Activated naive CD4-positive, alpha-beta T cell treated with anti-CD3 and anti-CD28 coated beads for 36 hours (primary cell): ENCODE data around the gene PBRM1. TPM values are rescaled to one million over a fixed set of nuclear protein-coding genes. Genes with fewer than 3 reads are reported as not detected.
"Not testable (repeated sequence)": the region's sequence is repeated elsewhere in the genome, so short reads cannot be mapped to it uniquely, and the experiment has no call there.

ENCODE experiments used
- CTCF ChIA-PET: fragments of 350-600 bp; sonication (Branson Sonifier 250); formaldehyde crosslinking; loops from one replicate; lab custom pipeline; 2021; ENCODE audit warnings: antibody characterized with exemption; lab: Charles Lee
- DNase-seq: peaks from one replicate; pipeline ENCODE4 v3.0.0-alpha.2; 2020
- H3K27ac Mint-ChIP-seq: one replicate; pipeline ENCODE4 v1.8.0; 2021; ENCODE audit warnings: mild to moderate bottlenecking, mixed read lengths
- H3K27me3 Mint-ChIP-seq: one replicate; pipeline ENCODE4 v1.8.0; 2021; ENCODE audit warnings: low read depth, mixed read lengths
- H3K36me3 Mint-ChIP-seq: one replicate; pipeline ENCODE4 v1.8.0; 2021; ENCODE audit warnings: low read depth, mixed read lengths
- H3K4me1 Mint-ChIP-seq: one replicate; pipeline ENCODE4 v1.8.0; 2021; ENCODE audit warnings: low read depth, mixed read lengths
- H3K4me3 Mint-ChIP-seq: one replicate; pipeline ENCODE4 v1.8.0; 2021; ENCODE audit warnings: mild to moderate bottlenecking, moderate library complexity, mixed read lengths
- H3K9me3 Mint-ChIP-seq: one replicate; pipeline ENCODE4 v1.8.0; 2021; ENCODE audit warnings: mixed read lengths
- intact Hi-C: fragments of 100-400 bp; cut with micrococcal nuclease; formaldehyde crosslinking; loops from one replicate; pipeline ENCODE4 v1.15.1; 2023
- total RNA-seq, 2 experiments: library from RNA; stranded (reverse); gene quantifications; one replicate each; pipeline ENCODE4 v1.2.3, GENCODE V29; 2021

Gene PBRM1
- total RNA-seq, 2 experiments from 2014 or later = 49.9 to 57.7 TPM

DNA sequence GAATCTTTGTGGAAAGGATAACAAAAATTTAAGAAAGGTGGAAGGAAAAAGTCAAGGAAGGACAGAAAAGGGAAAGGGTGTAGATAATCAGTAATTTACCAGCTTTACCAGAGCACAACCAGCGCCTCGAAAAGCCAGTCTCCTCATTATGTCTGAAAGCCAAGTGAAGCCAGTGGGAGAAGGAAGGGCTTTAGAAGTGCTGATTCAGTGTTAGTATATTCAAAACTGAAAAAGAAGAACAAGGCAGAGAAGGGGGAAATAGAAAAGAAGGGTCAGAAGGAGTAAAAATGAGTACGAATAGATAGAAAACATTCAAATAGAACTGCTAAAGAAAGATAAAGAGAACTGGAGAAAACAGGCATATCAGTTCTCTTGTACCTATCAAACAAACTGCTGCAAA lies 4.1 kb downstream of the PBRM1 start:
- intact Hi-C loops = loop anchor here (1.0 to 10.0 kb wide), 3 partner anchors 10 to 687 kb away; partner anchors contain the start of genes DUSP7 and RPL29
- Mint-ChIP-seq H3K27ac (peak overlapping the region; percentile 85), H3K4me1 (peaks cover 55% of the 10 kb centered on the region), H3K9me3 (no peaks in the 10 kb centered on the region), H3K4me3 (peak overlapping the region; percentile 47), H3K36me3 (peaks cover 40% of the 10 kb centered on the region), H3K27me3 (no peaks in the 10 kb centered on the region)
- CTCF ChIA-PET = interaction anchor here (1.8 kb wide), 1 partner anchor 10 kb away, joined by 6 read pairs; no protein-coding TSS in a partner anchor
- DNase-seq = no peak

DNA sequence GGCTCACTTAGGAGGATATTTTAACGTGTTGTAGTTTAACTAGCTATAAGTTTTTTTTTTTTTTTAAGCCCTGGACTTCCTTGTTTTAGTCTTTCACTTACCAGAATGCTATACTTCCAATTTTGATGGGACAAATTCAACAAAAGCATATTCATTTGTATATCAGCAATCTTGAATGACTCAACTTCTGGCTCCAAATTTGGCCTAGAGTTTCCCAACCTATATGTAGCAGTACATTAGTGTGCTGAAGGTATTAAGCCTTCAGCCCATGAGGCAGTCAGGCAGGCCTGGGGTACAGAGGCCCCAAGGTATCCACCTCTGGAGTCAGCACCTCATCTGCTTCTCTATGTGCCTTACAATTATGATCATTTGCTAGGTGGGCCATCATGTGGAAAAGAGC lies 5.9 kb downstream of the PBRM1 start:
- H3K27ac Mint-ChIP-seq = peak overlapping the region; percentile 63
- no peak overlapping the region for H3K4me3 Mint-ChIP-seq
- intact Hi-C loops = loop anchor here (10.0 kb wide), 2 partner anchors 625 to 685 kb away; partner anchors contain the start of genes DUSP7 and RPL29
- H3K4me1 Mint-ChIP-seq = peaks cover 55% of the 10 kb centered on the region
- DNase-seq = no peak
- CTCF ChIA-PET = no interaction called here
- H3K9me3 Mint-ChIP-seq = no peaks in the 10 kb centered on the region
- no peaks in the 10 kb centered on the region for H3K27me3 Mint-ChIP-seq
- H3K36me3 Mint-ChIP-seq = peaks cover 45% of the 10 kb centered on the region

DNA sequence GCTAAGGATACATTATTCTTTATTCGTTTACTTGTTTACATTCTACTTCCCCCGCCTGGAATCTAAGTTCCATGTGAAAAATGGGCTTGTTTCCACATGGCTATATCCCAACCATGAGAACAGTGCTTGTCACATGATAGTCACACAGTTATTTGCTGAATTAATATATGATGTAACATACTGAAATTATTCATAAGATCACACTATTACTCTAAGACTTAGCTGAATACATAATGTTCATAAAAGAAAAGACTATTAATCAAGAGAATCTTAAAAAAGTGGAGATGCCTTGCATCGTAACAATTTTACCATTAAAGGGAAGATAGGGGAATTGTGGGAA lies 6.5 kb downstream of the PBRM1 start:
- intact Hi-C loops = no loop called here
- CTCF ChIA-PET = no interaction called here
- Mint-ChIP-seq H3K9me3 (no peaks in the 10 kb centered on the region), H3K4me3 (no peak overlapping the region), H3K4me1 (peaks cover 49% of the 10 kb centered on the region), H3K36me3 (peaks cover 43% of the 10 kb centered on the region), H3K27me3 (no peaks in the 10 kb centered on the region), H3K27ac (peak overlapping the region; percentile 63)
- DNase-seq = no peak

DNA sequence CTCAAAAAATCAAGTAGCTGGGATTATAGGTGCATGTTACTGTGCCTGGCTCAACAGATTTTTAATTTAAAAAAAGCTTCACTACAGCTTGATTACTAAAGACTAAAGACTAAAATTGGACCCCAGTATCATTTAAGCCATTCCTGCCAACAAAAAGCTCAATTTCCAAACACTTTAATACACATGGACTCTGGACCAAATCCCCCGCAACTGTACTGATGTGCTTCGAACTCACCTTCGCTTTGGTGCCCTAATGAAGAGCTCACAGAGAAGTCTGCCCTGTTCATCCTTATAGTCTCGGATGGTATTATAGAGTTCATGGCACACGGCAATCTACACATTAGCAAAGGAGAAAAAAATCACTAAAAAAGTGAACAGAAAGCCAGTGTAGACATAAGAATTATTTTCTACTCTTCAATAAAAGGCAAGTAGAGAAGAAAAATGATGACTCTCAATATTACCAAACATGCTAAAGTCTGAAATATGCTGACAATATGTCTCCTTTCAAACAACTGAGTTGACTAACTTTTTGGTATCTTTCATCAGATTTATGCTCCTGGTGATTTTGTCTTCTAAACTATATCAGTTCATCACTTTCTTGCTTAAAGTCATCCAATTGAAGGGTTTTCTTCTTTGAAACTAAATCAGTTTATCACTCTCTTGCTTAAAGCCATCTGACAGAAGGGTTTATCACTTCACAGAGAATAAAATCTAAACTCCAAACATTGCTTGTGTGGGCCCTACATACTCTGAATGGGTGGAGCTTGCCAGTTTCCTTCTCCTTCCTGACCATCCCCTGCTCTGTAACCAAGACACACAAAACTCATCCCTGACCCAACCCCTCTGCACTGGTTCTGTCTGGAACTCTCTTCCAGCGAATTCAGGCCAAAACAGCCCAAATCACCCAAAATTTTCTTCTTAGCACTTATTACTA lies 7.2 kb downstream of the PBRM1 start:
- peak overlapping the region; percentile 63 for H3K27ac Mint-ChIP-seq
- intact Hi-C loops = no loop called here
- no peak overlapping the region for H3K4me3 Mint-ChIP-seq
- no peaks in the 10 kb centered on the region for H3K27me3 Mint-ChIP-seq
- DNase-seq = no peak
- peaks cover 43% of the 10 kb centered on the region for H3K4me1 Mint-ChIP-seq
- H3K9me3 Mint-ChIP-seq = no peaks in the 10 kb centered on the region
- H3K36me3 Mint-ChIP-seq = peaks cover 43% of the 10 kb centered on the region
- CTCF ChIA-PET = no interaction called here

DNA sequence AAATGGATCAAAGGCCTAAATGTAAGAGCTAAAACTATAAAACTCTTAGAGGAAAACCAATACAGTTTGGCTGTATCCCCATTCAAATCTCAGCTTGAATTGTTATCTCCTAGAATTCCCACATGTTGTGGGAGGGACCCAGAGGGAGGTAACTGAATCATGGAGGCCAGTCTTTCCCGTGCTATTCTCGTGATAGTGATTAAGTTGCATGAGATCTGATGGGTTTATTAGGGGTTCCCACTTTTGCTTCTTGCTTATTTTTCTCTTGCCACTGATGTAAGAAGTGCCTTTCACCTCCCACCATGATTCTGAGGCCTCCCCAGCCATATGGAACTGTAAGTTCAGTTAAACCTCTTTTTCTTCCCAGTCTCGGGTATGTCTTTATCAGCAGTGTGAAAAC lies 9.5 kb downstream of the PBRM1 start:
- H3K4me1 Mint-ChIP-seq = peaks cover 39% of the 10 kb centered on the region
- CTCF ChIA-PET, DNase-seq, H3K4me3 Mint-ChIP-seq, H3K9me3 Mint-ChIP-seq, H3K27ac Mint-ChIP-seq, H3K27me3 Mint-ChIP-seq, intact Hi-C loops: not testable (repeated sequence)
- H3K36me3 Mint-ChIP-seq = peaks cover 47% of the 10 kb centered on the region

DNA sequence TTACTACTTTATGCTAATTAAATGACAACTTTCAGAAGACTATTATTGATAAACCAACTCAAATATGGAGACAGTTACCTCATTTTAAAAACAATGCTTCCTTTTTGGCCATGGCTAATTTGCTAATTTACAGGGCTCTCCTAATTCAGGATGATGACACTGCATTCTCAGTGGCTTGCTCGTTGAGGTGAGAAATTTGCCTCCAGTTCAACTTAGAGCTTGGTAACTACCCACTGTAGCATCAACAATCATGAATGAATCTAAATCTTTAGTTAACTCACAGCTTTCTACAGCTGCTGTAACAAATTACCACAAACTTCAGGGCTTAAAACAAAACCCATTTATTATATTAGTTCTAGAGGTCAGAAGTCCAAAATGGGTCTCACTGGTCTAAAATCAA lies 14.0 kb downstream of the PBRM1 start:
- no peak overlapping the region for H3K4me3 Mint-ChIP-seq
- no peak for DNase-seq
- H3K27ac Mint-ChIP-seq = peak overlapping the region; percentile 81
- CTCF ChIA-PET = interaction anchor here (1.9 kb wide), 1 partner anchor 10 kb away, joined by 6 read pairs; no protein-coding TSS in a partner anchor
- peaks cover 35% of the 10 kb centered on the region for H3K36me3 Mint-ChIP-seq
- H3K9me3 Mint-ChIP-seq = no peaks in the 10 kb centered on the region
- H3K4me1 Mint-ChIP-seq = peaks cover 29% of the 10 kb centered on the region
- intact Hi-C loops = loop anchor here (1.0 kb wide), 2 partner anchors 10 to 15 kb away; partner anchors contain the start of gene GNL3
- H3K27me3 Mint-ChIP-seq = no peaks in the 10 kb centered on the region

DNA sequence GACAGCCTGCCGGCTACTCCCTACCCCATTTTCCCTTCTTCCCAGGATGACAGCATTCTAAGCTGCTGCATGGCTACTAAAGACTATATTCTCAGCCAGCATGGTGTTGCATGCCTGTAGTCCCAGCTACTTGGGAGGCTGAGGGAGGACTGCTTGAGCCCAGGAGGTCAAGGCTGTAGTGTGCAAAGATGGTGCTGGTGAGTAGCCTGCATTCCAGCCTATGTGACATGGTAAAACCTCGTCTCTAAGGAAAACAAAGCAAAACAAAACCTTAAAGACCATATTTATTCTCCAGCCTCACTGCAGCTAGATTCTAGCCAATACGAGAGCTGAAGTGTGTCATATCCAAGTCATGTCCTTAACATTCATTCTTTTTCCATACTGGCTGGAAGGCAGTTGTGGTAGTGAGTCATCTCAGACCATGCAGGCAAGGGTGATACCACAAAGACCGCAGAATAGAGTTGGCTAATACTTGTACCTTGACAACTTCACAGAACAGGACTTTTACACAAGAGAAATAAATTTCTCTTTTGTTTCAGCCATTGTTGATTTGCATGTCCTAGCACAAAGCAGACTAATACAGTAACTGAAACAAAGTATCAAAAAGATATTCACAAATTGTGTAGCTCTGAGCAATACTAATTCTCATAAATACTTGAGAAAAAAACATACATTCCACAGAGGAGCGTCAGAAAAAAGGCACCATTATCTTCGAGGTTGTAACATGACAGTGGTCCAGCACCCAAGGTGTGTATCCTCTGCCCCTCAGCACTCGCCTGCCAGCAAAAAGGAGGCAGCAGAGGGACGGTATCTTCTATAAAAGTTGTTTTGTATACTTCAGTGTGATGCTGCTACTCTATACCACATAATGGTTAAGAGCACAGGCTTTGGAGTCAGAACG lies 14.8 kb downstream of the PBRM1 start:
- peak; percentile 61 for DNase-seq
- CTCF ChIA-PET = interaction anchor here (1.9 kb wide), 1 partner anchor 11 kb away, joined by 6 read pairs; no protein-coding TSS in a partner anchor
- H3K9me3 Mint-ChIP-seq = no peaks in the 10 kb centered on the region
- H3K27ac Mint-ChIP-seq = peak overlapping the region; percentile 81
- peaks cover 29% of the 10 kb centered on the region for H3K36me3 Mint-ChIP-seq
- peaks cover 29% of the 10 kb centered on the region for H3K4me1 Mint-ChIP-seq
- H3K4me3 Mint-ChIP-seq = no peak overlapping the region
- H3K27me3 Mint-ChIP-seq = no peaks in the 10 kb centered on the region
- intact Hi-C loops = loop anchor here (1.0 kb wide), 2 partner anchors 10 to 15 kb away; partner anchors contain the start of gene GNL3

DNA sequence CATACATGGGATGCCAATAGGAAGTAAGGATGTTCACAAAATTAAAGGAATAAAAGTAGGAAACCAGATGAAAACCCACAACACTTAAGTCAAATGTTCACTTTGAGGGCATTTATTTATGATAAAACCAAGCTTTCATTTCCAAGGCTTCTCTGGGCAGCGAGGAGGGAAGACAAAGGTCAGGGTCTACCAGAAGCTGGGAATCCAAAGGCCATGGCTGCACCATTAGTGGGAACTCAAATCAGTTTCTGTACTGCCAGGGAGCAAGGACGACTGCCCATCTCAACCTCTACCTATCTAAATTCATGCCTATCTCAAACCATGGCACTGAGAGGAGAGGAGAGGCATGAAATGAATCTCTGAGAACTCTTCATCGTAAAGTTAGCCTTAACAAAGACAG lies 22.6 kb downstream of the PBRM1 start:
- CTCF ChIA-PET = interaction anchor here (0.7 kb wide), 1 partner anchor 362 kb away, joined by 3 read pairs; no protein-coding TSS in a partner anchor
- Mint-ChIP-seq H3K27ac (no peak overlapping the region), H3K4me3 (no peak overlapping the region), H3K9me3 (no peaks in the 10 kb centered on the region), H3K36me3 (peaks cover 31% of the 10 kb centered on the region), H3K27me3 (no peaks in the 10 kb centered on the region), H3K4me1 (no peaks in the 10 kb centered on the region)
- DNase-seq = no peak
- intact Hi-C loops = no loop called here

DNA sequence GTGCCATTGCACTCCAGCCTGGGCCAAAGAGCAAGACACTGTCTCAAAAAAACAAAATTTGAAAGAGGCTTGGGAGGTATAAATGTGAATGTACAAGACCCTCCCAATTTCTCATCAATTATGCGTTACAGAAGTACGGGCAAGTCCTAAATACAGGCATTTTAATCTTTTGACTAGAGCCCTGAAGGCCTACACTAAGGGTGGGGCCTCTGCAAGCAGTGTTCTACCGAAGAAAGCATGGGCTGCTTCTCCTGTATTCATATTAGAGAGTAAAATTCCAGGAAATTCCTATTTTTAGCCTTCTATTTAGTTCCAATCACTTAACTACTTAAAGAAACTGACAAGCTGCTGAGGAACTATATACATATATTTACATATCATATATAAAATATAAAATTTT lies 25.7 kb downstream of the PBRM1 start:
- CTCF ChIA-PET = no interaction called here
- H3K27ac Mint-ChIP-seq = no peak overlapping the region
- no peak overlapping the region for H3K4me3 Mint-ChIP-seq
- H3K36me3 Mint-ChIP-seq = peaks cover 36% of the 10 kb centered on the region
- no peaks in the 10 kb centered on the region for H3K9me3 Mint-ChIP-seq
- no peak for DNase-seq
- peaks cover 10% of the 10 kb centered on the region for H3K4me1 Mint-ChIP-seq
- intact Hi-C loops = no loop called here
- no peaks in the 10 kb centered on the region for H3K27me3 Mint-ChIP-seq

DNA sequence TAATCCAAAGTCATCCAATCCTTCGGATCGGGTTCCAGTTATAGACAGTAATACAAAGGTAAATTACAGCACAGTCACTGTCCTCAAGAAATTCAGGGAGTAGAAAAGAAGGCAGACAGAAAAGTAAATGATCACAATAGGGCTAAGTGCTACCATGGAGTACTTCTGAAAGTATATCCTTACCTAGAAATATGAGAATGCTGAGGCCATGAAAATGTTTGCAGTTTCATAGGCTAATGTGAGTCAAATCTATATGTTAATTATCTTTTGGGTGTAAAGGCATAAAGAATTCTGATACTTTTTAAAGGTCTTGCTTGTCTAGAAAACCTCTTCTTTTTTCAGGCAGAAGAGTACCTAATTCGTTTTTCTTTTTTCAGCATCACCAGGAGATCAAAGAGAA lies 29.8 kb downstream of the PBRM1 start:
- Mint-ChIP-seq H3K27me3 (no peaks in the 10 kb centered on the region), H3K4me3 (no peak overlapping the region), H3K27ac (peak overlapping the region; percentile 11), H3K9me3 (no peaks in the 10 kb centered on the region), H3K36me3 (peaks cover 38% of the 10 kb centered on the region), H3K4me1 (peaks cover 10% of the 10 kb centered on the region)
- CTCF ChIA-PET = no interaction called here
- intact Hi-C loops = no loop called here
- DNase-seq = no peak

DNA sequence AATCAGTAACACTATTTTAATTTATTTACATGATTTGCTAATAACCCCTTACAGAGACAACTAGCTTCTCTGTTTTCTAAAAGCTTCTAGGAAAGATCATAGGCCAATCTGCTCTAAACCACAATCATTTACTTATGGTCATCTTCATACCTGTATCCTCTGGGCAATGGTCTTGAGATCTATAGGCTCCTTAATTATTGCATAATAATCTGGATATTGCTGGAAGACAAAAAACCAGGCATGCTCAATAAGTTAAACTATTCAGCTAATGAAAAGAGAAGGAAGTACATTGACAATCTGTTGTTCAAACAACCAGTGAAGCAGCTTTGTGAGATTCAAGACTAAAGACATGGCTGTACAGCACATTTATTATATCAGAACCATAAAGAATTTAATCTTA lies 34.1 kb downstream of the PBRM1 start:
- no peak for DNase-seq
- intact Hi-C loops = no loop called here
- CTCF ChIA-PET = interaction anchor here (0.5 to 2.0 kb wide), 4 partner anchors 28 to 420 kb away, joined by 3 to 5 read pairs (median 4); no protein-coding TSS in a partner anchor
- no peak overlapping the region for H3K27ac Mint-ChIP-seq
- H3K9me3 Mint-ChIP-seq = no peaks in the 10 kb centered on the region
- peaks cover 10% of the 10 kb centered on the region for H3K4me1 Mint-ChIP-seq
- no peaks in the 10 kb centered on the region for H3K27me3 Mint-ChIP-seq
- H3K4me3 Mint-ChIP-seq = no peak overlapping the region
- H3K36me3 Mint-ChIP-seq = peaks cover 46% of the 10 kb centered on the region

DNA sequence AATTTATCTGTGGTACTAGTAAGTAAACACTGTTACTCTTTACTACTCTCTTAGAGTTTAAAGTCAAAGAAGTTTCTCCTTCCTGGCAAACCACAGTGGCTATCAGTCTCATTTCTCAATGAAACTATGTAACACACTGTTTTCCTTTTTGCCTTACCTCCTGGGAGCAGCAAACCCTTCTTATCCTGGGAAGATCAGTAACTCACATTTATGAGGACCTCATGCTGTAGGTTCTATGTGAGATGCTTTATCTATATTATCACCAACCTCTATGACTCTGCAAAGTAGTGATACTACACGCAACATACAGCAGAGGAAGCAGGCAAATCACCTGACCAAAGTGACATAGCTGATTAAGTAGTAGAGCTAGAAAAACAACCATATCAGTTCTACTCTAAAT lies 35.3 kb downstream of the PBRM1 start:
- CTCF ChIA-PET = interaction anchor here (2.0 kb wide), 1 partner anchor 27 kb away, joined by 5 read pairs; no protein-coding TSS in a partner anchor
- DNase-seq = no peak
- Mint-ChIP-seq H3K4me1 (peaks cover 2% of the 10 kb centered on the region), H3K4me3 (no peak overlapping the region), H3K9me3 (no peaks in the 10 kb centered on the region), H3K27ac (no peak overlapping the region), H3K36me3 (peaks cover 45% of the 10 kb centered on the region), H3K27me3 (no peaks in the 10 kb centered on the region)
- intact Hi-C loops = no loop called here
